ENCODE data around the gene SNCAIP. TPM values are rescaled to one million over a fixed set of nuclear protein-coding genes. Genes with fewer than 3 reads are reported as not detected.
A peak's percentile ranks its signal among the peaks of the same experiment; 100 is the strongest.

Gene SNCAIP
- 3.2 TPM for polyA plus RNA-seq (2013, experiment 1 of 2; ENCODE audit: insufficient read length)
- polyA plus RNA-seq (2013, experiment 2 of 2; ENCODE audit: insufficient read length) = 3.3 TPM

DNA sequence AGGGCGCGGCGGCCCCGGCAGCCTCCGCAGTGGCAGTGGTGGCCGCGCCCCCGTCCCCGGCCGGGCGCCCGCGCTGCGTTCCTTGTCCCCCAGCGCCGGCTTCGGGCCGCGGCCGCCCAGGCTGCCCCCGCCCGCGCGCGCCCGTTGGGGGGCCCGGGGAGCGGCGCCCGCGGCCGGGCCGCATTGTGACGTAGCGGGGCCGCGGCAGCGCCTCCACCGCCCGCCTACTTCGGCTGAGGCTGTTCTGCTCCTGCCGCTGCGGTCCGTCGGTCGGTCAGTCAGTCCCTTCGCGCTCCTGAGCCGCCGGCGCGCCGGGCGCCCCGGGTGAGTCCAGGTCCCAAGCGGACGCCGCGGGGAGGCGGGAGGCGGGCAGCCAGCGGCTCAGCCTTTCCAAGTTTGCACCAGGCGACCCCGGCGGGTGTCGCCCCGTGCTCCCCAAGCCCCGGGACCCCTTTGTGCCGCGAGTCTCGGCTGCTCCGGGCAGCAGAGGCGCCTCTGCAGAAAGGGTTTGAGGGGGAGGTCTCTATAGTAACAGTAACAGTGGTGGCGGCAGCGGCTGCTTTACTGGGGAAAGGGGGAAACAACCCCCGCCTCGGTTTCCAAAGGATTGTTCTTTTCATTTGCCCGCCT lies at the start of gene SNCAIP:
TSS of gene SNCAIP (plus strand) at position 277 of the 630 bp plus-strand sequence. CDS start 78,898 bp downstream, outside the sequence.
- peak; percentile 56 for DNase-seq

DNA sequence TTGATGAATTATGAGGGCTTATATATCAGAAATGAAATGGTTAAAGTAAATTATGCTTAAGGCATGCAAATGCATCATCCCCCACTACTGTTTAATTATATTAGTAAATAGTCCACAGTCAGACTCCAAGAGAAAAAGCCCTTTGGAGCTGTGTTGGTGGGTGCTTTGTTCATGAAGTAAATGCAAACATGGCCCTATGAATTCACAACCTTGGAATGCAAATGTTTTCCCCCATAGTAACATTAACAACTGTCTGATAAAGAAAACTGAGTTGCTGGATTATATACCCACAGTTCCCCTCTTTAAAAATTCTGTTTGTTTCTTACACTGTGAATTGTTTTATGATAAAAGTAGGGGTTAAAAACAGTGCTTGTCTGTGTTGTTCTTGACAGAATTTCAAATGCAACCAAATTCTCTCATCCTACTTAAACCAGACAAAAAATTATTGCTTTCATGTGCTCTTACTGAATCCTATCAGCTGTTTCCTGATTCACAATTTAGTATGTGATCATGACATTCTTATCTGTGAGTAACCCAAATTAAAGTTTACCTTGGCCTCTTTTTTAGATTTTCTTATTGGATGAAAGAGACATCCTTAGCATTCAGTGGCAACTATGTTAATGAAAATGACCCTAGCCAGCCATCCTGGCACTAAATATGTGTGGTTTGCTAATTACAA lies 48.5 kb upstream of the SNCAIP start:
- DNase-seq = peak; percentile 43

DNA sequence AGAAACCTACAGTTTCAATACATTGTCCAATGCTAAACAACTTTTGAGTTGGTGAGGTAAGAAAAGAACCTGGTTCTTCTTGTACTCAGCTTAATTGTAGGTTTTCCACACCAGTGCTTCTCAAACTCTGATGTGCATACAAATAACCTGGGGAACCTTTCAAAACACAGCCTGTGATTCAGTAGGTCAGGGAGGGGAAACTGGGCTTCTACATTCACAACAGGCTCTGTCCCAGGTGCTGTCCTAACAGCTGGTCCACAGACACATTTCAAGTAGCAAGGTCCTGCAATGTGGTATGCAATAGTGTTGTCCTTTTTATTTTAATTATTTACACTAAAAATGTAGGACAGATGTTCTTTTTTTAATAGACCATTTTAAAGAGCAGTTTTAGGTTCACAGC lies 47.4 kb upstream of the SNCAIP start:
- no peak for DNase-seq

DNA sequence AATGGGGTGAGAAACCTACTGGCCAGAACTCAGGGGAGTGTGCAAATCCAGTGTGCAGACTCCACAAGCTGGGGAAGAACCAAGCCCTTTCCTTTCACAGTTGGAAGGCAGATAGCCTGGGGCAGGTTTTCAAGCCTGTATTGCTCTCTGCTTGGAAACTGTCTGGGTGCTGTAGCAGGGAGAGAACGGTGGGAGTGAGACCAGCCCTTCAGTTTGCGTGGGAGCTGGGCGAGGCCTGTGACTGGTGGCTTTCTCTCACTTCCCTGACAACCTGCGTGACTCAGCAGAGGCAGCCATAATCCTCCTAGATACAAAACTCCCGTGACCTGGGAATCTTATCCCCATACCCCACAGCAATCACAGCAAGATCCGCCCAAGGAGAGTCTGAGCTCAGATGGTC lies 44.9 kb upstream of the SNCAIP start:
- DNase-seq = no peak

DNA sequence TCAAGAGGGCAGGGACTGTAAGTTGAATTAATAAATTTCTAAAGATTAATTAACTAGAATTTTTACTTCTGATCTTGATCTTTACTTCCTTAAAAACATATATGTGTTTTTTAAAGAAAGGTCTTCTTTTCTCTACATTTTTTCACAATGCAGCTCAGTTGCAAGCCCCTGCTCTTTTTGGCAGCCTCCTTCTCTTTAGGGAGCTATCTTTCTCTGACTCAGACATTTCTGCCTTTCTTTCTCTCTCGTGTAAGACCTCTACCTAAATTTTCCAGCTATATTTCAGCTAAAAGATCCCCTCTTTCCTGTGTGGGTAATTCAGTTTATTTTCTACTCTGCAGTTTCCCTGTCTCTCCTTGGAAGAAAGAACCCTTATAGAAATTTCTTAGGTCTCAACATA lies 38.3 kb upstream of the SNCAIP start:
- DNase-seq = no peak

GRCh38 chr5:122283592-122283991 lies 28.4 kb upstream of the SNCAIP start:
- DNase-seq = no peak

DNA sequence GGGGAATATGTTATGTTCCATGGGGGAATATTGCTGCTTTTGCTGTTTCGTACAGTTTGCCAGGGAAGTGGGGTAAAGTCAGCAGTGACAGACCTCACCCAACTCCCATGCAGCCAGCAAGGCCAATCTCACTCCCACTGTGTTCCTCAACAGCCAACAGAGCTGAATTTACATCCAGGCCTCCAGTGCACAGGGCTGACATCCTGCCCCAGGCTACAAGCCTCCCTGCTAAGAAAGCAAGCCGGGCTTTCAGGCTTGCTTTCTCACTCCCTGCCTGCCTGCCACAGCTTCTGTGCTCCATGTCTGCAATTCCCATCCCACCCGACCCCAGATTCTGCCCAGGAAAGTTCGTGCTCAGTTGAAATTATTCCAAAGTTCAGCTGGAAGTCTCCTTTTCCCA lies 25.5 kb upstream of the SNCAIP start:
- DNase-seq = no peak

DNA sequence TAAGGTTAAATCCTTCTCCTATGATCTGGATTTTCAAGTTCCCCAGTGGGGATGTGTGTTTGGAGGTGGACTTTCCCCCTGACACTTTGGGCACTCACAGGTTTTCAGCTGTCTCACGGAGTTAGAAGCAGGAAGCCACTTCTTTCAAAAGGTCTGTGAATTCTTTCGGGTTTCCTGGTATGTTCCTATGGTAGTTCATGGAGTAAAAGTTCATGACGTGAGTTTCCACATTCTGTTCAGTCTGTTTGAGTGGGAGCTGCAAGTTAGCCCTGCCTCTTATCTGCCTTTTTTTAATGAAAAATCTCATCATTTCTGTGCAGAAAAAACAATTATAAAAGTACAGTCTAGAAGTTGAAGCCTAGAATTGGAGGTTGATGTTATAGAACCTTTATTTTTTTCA lies 24.9 kb upstream of the SNCAIP start:
- DNase-seq = no peak

DNA sequence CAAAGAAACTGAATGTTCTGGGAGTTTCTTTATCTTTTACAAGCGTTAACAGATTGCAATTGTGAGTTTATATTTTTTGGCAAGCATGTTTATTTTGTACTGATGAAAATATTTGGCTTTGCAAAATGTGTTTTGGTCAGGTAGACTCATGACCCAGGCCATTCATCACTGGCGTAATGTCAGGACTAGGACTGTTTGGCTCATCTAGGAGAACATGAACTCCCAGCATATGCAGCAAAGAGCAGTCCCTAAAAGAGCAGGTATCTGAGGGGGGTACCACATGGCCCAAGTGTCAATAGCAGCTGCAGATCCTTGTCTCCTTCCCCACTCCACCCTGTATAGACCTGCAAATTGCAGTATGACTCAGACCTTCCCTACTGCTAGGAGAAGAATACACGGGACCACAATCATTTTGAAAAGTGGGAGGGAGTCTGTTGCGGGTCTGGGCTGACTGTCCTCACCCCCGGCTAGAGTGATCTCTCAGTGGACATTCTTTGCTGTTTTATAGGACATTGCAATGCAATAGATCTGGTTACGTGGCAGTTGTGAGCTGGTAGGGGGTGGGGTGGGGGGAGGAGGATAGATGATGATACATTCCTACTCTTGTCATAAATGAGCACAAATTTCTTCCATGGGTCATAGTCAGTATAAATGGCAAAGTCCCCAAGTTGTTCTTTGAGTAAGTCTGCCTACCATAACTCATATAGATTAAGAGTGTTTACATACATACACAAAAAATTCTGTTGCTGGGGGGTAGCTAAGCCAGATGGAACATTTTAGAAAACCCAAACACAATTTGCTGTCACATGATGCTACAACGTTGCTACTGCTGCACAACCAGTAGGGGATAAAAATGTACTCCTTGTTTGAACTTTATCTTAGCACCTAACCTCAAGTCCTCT lies 20.8 kb upstream of the SNCAIP start:
- DNase-seq = peak; percentile 43

- DNase-seq = peak; percentile 62
These were observed 19.7 kb upstream of the SNCAIP start for GRCh38 chr5:122292332-122292731.

DNA sequence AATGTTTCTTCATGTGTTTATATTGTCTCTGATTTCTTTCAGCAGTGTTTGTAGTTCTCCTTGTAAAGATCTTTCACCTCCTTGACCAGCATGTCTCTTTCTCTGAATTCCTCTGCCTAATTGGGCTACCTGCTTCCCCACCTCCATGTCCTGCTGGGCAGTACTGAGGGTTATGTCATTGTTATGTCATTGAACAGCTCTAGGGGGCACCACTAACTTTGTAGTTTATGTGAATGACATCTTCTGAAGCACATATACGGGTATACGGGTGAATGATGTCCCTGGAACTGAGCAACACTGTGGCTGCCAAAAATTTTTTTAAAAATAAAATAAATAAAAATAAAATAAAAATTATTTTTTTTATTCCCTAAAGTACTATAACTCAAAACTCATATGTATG lies 16.9 kb upstream of the SNCAIP start:
- DNase-seq = no peak

DNA sequence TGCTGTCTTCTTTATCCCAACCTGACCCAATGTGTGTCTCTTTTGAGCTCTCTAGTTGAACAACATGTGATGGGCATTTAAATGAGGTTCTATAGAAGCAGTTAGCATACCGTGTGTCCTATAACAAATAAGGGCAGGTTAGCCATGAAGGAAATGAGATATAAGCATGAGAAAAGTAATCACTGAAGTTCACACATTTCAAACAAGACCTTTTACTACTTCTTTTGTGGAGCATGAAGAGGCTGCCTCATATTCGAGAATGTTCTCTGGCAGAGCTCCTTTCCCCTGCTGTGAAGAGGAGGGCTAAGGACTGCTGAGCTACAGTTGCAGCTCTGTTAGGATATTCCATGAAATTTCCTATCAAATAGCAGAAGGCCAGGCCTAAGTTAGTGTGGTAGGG lies 15.2 kb upstream of the SNCAIP start:
- no peak for DNase-seq

DNA sequence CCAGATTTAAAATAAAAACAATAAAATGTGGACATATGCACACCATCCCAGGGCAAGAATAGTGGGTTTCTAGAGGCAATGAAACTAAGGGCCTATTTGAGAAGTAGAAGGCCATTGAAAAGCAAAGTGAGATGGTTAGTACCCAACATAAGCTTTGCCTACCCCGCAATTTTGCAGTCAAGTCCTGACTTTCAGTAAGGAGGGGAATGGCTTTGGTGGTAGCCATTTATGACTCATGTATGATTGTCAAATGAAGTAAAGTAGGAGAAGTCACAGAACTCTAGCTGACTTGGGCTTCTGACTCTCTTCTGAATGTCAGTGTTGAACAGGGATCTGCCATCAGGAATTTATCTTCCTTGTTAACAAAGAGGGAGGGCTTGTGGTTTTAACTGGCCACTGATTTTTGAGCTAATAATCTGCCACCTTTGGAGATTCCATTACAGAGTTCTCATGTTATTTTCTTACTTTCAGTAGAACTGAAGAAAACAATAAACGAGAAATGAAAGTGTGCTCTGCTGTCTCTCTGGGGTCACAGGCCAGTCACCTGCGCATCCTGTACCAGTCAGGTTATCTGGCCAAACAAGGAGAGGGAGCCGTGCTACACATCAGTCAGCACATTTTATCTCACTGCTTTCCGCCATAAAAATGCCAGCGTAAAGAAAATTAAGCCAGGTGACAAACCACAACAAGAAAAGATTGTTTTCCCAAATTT lies 14.3 kb upstream of the SNCAIP start:
- DNase-seq = no peak

- no peak for DNase-seq
These were observed 11.7 kb upstream of the SNCAIP start for GRCh38 chr5:122300374-122300773.

DNA sequence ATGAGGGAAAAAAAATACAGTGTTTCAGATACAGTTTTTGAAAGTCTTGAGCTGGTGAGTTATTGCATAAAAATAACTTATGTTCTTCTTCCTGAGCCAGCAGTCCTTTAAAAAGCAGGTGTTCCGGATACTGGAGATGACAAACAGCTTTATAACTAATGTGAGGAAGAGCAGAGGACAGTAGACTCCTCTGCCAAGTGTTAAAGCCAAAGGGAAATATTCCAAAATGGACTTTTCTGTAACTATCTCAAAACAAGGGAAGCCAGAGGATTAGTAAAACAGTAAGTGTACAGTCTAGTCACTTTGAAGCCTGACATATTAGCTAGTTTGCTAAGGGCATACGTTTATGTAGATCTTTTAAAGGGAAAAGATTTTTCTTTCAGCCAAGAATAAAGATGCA lies 11.0 kb upstream of the SNCAIP start:
- no peak for DNase-seq

- no peak for DNase-seq
These were observed 7.4 kb upstream of the SNCAIP start for GRCh38 chr5:122304471-122305215.

DNA sequence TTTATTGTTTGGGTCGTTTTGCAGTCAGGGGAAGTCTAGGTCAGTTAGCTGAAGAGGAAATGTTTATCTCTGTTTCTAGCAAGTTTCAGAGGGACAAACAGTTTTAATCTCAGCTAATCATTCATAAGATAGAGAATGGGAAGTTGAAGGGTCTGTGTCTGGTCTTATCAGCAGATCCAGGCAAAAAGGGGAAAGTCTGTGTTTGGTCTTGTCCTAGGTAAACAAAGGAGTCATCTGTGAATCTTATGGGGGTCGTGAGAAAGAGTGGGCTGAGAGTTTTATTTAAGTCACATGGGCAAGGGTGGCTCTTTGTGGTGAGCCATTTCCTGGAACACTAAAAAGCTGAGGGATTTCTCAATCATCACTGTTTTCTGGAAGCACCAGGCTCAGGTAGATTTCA lies 5.6 kb upstream of the SNCAIP start:
- DNase-seq = no peak

DNA sequence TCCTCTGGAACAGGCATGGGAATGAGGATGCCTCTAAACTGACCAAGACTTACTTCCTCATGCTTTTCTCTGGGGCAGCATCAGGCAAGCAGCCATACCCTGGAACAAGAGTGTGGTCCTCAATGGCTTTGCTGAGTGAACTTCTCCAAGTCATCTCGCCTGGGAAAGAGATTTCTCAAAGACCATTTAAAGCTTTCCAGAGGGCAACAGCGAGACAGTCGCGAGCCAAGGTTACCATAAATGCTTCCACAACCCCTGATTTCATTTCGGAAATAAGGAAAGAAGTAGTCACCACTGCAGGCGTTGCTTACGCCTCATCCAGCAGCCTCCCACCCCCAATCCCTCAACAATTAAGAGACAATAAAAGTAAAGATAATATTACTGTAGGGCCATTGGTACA lies 1.1 kb upstream of the SNCAIP start:
- DNase-seq = no peak

GRCh38 chr5:122311497-122311960 lies 508 bp upstream of the SNCAIP start:
- DNase-seq = no peak

DNA sequence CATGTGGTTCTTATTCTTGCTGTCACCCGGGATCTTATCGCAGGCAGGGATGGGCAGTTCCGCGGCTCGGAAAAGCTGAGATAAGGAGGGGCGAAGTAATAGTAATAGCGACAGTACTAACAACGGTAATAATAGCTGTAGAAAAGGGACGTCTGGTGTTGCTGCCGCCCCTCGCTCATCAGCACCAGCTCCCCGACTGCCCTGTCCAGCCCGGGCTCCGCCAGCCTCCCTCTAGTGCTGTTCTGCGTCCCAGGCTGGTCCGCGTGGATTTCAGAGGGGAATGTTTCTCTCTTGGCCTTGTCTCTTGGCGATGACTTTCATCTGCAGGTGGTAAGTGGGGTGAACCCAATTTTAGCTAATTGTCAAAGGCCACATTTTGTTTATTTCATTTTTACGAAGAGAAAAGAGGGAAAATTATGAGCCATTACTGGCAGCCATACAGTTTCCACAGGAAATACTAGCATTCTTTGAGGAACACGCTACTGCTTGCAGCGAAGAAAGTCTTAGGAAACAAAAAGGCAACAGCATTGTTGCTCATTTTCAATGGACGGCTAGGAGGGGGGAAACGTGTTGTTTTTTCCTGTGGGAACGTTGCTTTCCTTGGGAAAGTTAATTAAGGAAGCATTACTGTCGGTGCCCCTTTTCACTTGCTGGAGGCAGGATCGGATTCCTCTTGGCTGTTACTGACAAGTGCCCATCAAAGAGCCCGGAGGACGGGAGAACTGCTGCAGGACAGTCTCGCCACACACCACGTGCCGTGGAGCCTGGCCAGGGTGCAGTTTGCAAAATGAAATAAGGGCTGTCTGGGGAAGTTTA lies 762 bp downstream of the SNCAIP start:
- DNase-seq = peak; percentile 32

GRCh38 chr5:122314036-122314435 lies 2.0 kb downstream of the SNCAIP start:
- DNase-seq = no peak
